Measurements from ENCODE around the gene EPHB6.

DNA sequence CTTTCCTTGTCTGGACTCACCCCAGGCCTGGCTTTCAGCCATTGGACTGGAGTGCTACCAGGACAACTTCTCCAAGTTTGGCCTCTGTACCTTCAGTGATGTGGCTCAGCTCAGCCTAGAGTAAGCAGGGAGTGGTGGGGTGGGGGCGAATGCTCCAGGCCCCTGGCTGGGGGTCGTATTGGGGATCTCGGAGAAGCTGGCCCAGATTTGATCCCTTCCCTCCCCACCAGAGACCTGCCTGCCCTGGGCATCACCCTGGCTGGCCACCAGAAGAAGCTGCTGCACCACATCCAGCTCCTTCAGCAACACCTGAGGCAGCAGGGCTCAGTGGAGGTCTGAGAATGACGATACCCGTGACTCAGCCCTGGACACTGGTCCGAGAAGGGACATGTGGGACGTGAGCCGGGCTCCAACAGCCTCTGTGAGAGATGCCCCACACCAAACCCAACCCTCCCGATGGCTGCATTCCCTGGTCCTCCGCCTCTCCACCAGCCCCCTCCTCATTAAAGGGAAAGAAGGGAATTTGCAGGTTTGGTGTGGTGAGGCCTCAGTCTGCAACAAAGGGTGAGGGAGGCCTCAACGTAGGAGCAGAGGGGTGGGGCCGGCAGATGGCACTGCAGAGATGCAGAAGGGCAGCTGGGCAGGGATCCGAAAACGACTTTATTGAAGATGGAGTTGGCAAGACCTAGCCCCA lies 15.8 kb downstream of the EPHB6 start:
- TF ChIP-seq, protein P1, sequence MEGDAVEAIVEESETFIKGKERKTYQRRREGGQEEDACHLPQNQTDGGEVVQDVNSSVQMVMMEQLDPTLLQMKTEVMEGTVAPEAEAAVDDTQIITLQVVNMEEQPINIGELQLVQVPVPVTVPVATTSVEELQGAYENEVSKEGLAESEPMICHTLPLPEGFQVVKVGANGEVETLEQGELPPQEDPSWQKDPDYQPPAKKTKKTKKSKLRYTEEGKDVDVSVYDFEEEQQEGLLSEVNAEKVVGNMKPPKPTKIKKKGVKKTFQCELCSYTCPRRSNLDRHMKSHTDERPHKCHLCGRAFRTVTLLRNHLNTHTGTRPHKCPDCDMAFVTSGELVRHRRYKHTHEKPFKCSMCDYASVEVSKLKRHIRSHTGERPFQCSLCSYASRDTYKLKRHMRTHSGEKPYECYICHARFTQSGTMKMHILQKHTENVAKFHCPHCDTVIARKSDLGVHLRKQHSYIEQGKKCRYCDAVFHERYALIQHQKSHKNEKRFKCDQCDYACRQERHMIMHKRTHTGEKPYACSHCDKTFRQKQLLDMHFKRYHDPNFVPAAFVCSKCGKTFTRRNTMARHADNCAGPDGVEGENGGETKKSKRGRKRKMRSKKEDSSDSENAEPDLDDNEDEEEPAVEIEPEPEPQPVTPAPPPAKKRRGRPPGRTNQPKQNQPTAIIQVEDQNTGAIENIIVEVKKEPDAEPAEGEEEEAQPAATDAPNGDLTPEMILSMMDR (IDR thresholded peaks at IDR 0.05) = no peak
- TF ChIP-seq POLR2A (IDR thresholded peaks at IDR 0.05) = no peak

All from tibial nerve (tissue), 3 donors.